IPS-18c (cell line): ENCODE data around the gene RYK.
A peak's percentile ranks its signal among the peaks of the same experiment; 100 is the strongest.

Experiments
- H3K4me3 ChIP-seq: 2 replicates; pipeline ENCODE4 v1.7.0; 2013; ENCODE audit warnings: low read depth, mild to moderate bottlenecking, low read length, moderate library complexity; ENCODE audit not compliant: insufficient read depth
- H3K9me3 ChIP-seq: one replicate; pipeline ENCODE4 v1.6.1; 2013; ENCODE audit warnings: mild to moderate bottlenecking, low read length, moderate library complexity; ENCODE audit not compliant: control insufficient read depth, insufficient read depth

The RYK gene

GRCh38 chr3:134274571-134274970, 23.9 kb upstream of the RYK start:
- Histone ChIP-seq H3K9me3 (peaks cover 2% of the 10 kb centered on the region), H3K4me3 (no peak overlapping the region)

GRCh38 chr3:134267996-134268395, 17.3 kb upstream of the RYK start:
- Histone ChIP-seq H3K4me3 (no peak overlapping the region), H3K9me3 (no peaks in the 10 kb centered on the region)

DNA sequence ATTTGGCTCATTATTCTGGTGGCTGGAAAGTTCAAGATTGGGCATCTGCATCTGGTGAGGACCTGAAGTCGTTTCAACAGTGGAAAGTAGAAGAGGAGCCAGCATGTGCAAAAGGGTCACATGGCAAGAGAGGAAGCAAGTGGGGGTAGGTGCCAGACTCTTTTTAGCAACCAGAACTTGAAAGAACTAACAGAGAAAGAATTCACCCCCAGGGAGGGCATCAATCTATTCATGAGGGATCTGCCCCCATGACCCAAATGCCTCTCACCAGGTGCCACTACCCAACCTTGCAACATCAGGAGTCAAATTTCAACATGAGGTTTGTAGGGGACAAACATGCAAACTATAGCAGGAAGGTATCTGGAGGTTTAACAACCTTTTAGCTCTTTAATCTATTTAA, 10.3 kb upstream of the RYK start:
- Histone ChIP-seq H3K9me3 (no peaks in the 10 kb centered on the region), H3K4me3 (no peak overlapping the region)

DNA sequence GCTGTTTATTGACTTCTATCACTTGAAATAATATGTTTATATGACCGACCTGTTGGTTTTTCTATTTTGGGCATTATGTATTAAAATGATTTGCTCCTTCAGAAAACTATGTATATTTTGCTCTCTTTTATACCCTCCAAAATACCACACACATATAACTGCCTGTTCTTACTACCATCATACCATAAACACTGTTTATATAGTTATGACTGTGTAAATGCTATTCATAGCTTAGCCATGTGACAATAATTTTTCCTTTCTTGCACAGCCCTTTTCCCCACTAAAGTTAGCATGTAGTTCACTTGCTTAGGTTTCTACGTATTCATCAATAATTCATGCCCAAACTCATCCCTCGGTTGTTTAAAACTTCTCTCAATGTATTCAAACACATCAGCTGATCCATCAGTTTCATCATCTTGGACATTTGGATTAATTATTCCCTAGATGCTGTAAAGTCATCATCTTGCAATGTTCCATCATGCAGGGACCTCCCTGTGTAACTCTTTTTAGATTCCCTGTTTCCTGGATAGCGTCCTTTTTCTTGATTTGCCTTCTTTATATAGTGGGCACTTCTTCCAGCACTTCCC, 8.2 kb upstream of the RYK start:
- H3K9me3 ChIP-seq = no peaks in the 10 kb centered on the region
- H3K4me3 ChIP-seq = no peak overlapping the region

- no peak overlapping the region for H3K4me3 ChIP-seq
- peaks cover 4% of the 10 kb centered on the region for H3K9me3 ChIP-seq
Observed at GRCh38 chr3:134255404-134255803, 4.7 kb upstream of the RYK start.

DNA sequence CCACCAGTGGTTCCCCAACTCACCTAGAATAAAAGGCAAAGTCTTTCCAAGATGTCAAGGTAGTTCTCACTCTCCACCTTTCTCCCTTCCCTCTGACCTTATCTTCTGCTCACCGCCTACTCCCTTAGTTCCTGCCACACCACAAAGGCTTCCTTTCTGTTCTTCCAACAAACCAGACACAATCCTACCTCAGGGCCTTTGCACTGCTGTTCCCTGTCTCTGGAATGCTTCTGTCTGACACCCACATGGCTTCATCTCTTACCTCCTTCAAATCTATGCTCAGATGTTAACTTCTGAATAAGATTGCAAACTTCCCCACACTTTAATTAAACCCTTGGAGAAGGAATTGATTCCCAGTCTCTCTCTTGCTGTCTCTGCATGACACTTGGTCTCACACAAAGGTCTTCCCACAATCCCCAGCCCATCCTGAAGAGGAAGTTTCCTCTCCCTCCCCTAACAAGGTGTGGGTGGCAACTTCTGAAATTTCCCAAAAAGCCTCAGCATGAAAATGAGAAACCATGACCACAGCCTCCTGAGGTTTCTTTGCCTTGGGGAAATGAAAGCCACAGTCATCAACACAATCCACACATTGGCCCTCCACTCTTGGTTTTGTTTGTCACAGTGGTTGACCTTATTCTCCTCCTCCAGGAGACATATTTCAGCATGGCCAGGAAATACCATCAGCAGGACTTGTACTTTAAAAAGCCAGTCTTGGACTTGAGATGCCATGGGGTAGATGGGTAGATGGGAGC, 3.0 kb upstream of the RYK start:
- no peak overlapping the region for H3K4me3 ChIP-seq
- H3K9me3 ChIP-seq = peaks cover 4% of the 10 kb centered on the region

- no peak overlapping the region for H3K4me3 ChIP-seq
- peaks cover 4% of the 10 kb centered on the region for H3K9me3 ChIP-seq
Observed at GRCh38 chr3:134252766-134253165, 2.1 kb upstream of the RYK start.

GRCh38 chr3:134251731-134252391, 1.2 kb upstream of the RYK start:
- H3K4me3 ChIP-seq = no peak overlapping the region
- H3K9me3 ChIP-seq = peaks cover 4% of the 10 kb centered on the region

DNA sequence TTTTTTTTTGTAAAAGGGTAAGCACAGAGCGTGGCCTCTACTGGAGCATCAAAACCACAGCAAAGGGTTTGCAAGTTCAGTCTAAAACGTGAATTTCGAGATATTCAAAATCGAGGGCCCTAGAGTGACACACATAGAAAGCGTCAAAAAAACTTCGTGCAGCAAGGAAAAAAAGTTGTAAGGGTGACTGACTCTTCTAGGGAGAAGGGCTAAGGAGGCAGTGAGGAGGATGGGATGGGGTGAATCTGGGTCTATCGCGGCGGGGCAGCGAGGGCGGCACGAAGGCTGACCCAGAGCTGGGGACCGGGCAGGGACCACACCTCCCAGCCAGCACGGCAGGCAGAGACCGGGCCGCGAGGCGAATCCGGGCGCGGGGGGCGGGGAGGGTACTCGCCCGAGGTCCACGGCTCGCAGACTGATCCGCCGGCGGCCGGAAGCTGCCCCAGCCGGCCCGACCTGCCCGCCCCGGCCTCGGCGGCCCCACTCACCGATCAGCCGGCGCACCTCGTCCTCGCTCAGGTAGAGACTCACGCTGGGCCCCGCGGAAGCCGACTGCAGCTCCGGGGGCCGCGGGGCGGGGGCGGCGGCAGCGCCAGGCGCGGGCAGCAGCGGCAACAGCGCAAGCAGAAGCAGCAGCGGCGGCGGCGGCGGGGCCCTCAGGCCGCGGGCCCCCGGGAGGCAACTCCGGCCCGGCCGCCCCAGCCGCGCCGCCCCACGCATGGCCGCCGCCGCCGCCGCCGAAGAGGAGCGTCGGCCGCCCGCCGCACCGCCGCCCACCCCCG, 533 bp downstream of the RYK start:
- Histone ChIP-seq H3K9me3 (peaks cover 4% of the 10 kb centered on the region), H3K4me3 (peak overlapping the region; percentile 61)

DNA sequence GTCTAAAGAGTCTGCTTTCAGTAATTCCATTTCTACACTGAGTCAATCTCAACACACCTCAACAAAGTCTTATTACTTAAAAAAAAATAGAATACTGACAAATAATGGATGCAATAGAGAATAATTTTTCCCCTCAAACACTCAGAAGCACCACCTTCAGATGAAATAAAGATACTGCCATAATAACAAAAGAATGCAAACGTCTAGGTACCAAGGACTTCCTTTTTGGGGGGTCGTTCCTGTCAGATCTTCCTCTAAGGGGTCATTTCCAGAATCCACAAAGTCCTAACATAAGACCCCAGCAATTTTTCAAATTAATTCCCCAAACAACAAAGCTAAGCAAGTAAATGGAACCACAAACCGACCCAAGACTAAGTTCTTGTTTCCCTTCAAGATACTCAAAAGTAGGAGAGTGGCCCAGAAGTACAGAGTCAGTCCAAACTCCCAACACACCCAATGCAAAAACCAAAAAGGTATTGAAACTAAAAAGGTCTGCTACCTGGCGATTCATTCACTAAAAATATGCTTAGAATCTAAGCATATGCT, 1.3 kb downstream of the RYK start:
- peaks cover 4% of the 10 kb centered on the region for H3K9me3 ChIP-seq
- peak overlapping the region; percentile 61 for H3K4me3 ChIP-seq

GRCh38 chr3:134244921-134245320, 5.7 kb downstream of the RYK start:
- Histone ChIP-seq H3K4me3 (no peak overlapping the region), H3K9me3 (no peaks in the 10 kb centered on the region)

GRCh38 chr3:134242649-134243617, 7.7 kb downstream of the RYK start:
- Histone ChIP-seq H3K4me3 (no peak overlapping the region), H3K9me3 (no peaks in the 10 kb centered on the region)

DNA sequence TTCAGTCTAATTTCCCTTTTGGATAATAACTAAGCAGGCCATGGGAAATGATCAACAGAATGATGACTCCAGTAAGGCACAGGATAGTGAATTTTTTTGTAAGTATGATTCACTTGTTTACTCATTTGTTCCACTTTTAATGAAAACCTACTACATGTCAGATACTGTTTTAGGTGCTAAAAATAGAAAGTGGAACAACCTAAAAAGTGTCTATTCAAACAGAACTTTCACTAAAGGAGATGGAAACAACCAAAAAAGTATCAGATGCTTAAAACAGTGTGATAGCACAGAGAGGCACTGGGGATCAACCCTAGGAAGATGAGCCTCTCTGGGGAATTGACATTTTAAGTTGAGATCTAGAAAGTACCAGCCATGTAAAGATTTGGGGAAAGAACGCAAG, 11.1 kb downstream of the RYK start:
- Histone ChIP-seq H3K9me3 (no peaks in the 10 kb centered on the region), H3K4me3 (no peak overlapping the region)

GRCh38 chr3:134237454-134238145, 13.1 kb downstream of the RYK start:
- Histone ChIP-seq H3K9me3 (no peaks in the 10 kb centered on the region), H3K4me3 (no peak overlapping the region)

- no peaks in the 10 kb centered on the region for H3K9me3 ChIP-seq
- no peak overlapping the region for H3K4me3 ChIP-seq
Observed at GRCh38 chr3:134236505-134237170, 14.0 kb downstream of the RYK start.
